ENCODE measurements around the gene FAXC. TPM values are rescaled to one million over a fixed set of nuclear protein-coding genes. Genes with fewer than 3 reads are reported as not detected.
"Not testable (repeated sequence)": the region's sequence is repeated elsewhere in the genome, so short reads cannot be mapped to it uniquely, and the experiment has no call there.

Gene FAXC
- total RNA-seq, 1 experiment from 2014 or later: 8.5 TPM

GRCh38 chr6:99297006-99297405 is 52.5 kb downstream of the FAXC start:
- DNase-seq (ENCODE audit: low read depth): peak; percentile 14
- in situ Hi-C loops (cut with HindIII; ENCODE audit: low pct_unique_long_range_greater_than_20kb, low sequenced_read_pairs): no loop called here

DNA sequence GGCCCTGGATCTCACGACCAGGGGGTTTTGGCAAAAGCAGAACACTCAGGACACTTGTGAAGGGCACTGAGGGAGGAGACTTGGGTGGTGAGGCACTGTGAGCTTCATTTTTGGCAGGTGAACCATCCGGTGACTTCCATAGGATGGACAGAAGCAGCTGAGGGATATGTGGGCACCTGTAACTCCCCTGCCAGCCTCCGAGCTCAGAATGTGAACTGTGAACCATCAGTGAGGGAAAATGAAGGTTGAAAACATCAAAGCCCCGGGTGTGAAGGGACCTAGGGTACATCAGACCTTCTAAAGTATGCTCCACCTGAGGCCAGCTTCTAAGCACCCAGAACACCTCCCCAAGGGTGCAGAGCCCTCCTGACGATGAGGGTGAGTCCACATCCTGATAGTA is 53.2 kb downstream of the FAXC start:
- no peak for DNase-seq (ENCODE audit: low read depth)
- in situ Hi-C loops (cut with HindIII; ENCODE audit: low pct_unique_long_range_greater_than_20kb, low sequenced_read_pairs): no loop called here

DNA sequence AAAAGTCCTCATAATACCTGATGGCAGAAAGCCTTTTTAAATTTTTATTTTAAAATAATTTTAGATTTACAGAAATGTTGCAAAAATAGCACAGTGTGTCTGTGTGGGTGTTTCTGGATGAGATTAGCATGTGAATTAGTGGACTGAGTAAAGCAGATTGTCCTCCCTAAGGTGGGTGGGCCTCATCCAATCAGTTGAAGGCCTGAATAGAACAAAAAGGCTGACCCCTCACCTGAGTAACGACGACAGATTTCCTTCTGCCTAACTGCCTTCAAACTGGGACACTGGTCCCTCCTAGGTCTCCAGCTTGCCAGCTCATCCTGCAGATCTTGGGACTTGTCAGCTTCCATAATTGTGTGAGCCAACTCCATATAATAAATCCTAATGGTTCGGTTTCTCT is 54.2 kb downstream of the FAXC start:
- no peak for DNase-seq (ENCODE audit: low read depth)
- in situ Hi-C loops (cut with HindIII; ENCODE audit: low pct_unique_long_range_greater_than_20kb, low sequenced_read_pairs): no loop called here

GRCh38 chr6:99294786-99295185 is 54.7 kb downstream of the FAXC start:
- in situ Hi-C loops (cut with HindIII; ENCODE audit: low pct_unique_long_range_greater_than_20kb, low sequenced_read_pairs): no loop called here
- DNase-seq (ENCODE audit: low read depth): no peak

DNA sequence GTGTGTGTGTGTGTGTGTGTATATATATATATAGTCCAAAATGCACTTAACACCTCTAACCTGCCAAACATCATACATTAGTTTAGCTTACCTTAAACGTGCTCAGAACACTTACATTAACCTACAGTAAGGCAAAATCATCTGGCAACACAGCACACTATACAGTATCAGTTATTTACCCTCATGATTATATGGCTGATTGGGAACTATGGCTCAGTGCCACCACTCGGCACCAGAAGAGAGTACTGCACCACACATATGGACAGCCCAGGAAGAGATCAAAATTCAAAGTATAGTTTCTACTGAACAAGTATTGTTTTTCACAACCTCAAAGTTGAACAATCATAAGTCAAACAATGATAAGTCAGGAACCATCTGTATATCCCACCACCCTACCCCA is 59.8 kb downstream of the FAXC start:
- DNase-seq (ENCODE audit: low read depth): no peak
- in situ Hi-C loops (cut with HindIII; ENCODE audit: low pct_unique_long_range_greater_than_20kb, low sequenced_read_pairs): no loop called here

GRCh38 chr6:99288668-99289067 is 60.8 kb downstream of the FAXC start:
- no peak for DNase-seq (ENCODE audit: low read depth)
- in situ Hi-C loops (cut with HindIII; ENCODE audit: low pct_unique_long_range_greater_than_20kb, low sequenced_read_pairs): no loop called here

DNA sequence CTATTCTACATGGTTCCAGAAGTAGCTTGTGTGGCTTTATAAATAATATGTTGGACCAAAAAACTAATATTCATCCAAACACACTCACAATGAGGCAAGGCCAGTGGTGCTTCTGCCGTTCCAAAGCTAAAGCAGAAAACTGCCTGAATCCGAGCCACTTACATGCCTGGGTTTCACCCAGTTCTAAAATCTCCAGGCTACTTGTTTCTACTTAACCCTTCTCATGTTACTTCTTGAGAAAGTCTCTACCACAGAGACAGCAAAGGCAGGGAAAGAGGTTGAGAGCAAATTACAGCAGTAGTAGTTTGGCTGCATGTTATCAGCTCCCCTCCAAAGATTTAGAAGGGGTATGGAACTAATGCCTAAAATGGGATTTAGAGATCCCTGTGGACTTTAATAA is 62.0 kb downstream of the FAXC start:
- in situ Hi-C loops (cut with HindIII; ENCODE audit: low pct_unique_long_range_greater_than_20kb, low sequenced_read_pairs): no loop called here
- DNase-seq (ENCODE audit: low read depth): no peak

- no peak for DNase-seq (ENCODE audit: low read depth)
- in situ Hi-C loops (cut with HindIII; ENCODE audit: low pct_unique_long_range_greater_than_20kb, low sequenced_read_pairs): no loop called here
These were observed 63.6 kb downstream of the FAXC start for GRCh38 chr6:99285881-99286280.

- in situ Hi-C loops (cut with HindIII; ENCODE audit: low pct_unique_long_range_greater_than_20kb, low sequenced_read_pairs): no loop called here
- peak; percentile 17 for DNase-seq (ENCODE audit: low read depth)
These were observed 66.9 kb downstream of the FAXC start for GRCh38 chr6:99282479-99283062.

DNA sequence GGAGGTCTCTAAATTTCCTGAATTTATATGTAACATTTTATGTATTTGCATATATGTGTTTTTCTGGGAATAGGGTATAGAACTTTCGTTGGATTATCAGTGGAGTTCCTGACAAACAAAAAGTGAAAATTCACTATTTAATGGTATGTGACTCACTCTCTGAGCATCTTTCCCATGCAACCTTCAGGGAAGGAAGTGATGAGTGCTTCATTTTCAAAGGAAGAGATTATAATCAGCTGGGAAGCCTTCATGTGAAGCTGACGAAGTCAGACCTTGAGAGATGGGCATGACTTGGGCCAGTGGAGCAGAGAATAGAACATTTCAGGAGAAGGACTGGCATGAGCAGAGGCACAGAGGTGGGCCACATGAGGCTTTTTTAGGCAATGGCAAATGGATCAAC is 72.7 kb downstream of the FAXC start:
- in situ Hi-C loops (cut with HindIII; ENCODE audit: low pct_unique_long_range_greater_than_20kb, low sequenced_read_pairs): no loop called here
- no peak for DNase-seq (ENCODE audit: low read depth)

GRCh38 chr6:99270826-99271225 is 78.6 kb downstream of the FAXC start:
- in situ Hi-C loops (cut with HindIII; ENCODE audit: low pct_unique_long_range_greater_than_20kb, low sequenced_read_pairs): no loop called here
- no peak for DNase-seq (ENCODE audit: low read depth)

GRCh38 chr6:99270030-99270429 is 79.4 kb downstream of the FAXC start:
- in situ Hi-C loops (cut with HindIII; ENCODE audit: low pct_unique_long_range_greater_than_20kb, low sequenced_read_pairs): no loop called here
- no peak for DNase-seq (ENCODE audit: low read depth)

- in situ Hi-C loops (cut with HindIII; ENCODE audit: low pct_unique_long_range_greater_than_20kb, low sequenced_read_pairs): no loop called here
These were observed 80.3 kb downstream of the FAXC start for GRCh38 chr6:99269207-99269606.

DNA sequence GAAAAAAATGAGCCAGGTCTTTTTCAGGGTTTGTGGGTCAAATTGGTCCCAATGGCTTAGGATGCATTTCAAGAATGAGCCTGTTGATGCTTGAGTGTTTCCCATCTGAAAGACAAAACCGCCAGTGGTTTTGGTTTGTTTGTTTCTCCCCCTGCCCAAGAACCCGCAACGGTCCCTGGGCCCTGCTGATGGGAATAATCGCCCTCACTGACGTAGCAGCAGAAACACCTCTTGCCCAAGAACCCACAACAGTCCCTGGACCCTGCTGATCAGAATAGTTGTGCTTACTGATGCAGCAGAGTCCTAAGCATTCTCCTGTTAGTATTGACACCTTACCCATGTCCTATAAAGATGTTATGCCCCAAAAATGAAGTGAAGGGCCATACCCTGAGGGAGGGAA is 82.5 kb downstream of the FAXC start:
- DNase-seq (ENCODE audit: low read depth); in situ Hi-C loops (cut with HindIII; ENCODE audit: low pct_unique_long_range_greater_than_20kb, low sequenced_read_pairs): not testable (repeated sequence)

More at GRCh38 chr6:99269207-99269606, 80.3 kb downstream of the FAXC start:
- DNase-seq (ENCODE audit: low read depth): no peak

DNA sequence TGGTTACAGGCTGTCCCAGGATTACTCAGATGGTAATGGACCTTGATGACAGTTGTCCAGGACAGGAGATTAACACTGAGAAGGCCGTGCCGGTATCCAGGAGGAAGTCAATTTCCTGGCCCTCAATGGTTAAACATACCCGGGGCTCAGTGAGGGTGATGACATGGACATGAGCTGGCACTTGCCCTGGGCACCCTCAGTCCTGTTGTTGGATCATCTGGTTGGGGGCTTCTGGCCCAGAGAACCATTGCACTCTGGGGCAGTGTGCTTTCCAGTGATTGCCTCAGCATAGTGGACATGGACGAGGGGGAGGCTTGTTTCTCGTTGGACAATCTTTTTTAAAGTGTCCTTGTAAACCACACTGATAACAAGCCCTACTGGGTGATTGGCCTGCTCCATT is 84.0 kb downstream of the FAXC start:
- in situ Hi-C loops (cut with HindIII; ENCODE audit: low pct_unique_long_range_greater_than_20kb, low sequenced_read_pairs); DNase-seq (ENCODE audit: low read depth): not testable (repeated sequence)

GRCh38 chr6:99254616-99255550 is 94.6 kb downstream of the FAXC start:
- in situ Hi-C loops (cut with HindIII; ENCODE audit: low pct_unique_long_range_greater_than_20kb, low sequenced_read_pairs): no loop called here

GRCh38 chr6:99253271-99253670 is 96.2 kb downstream of the FAXC start:
- in situ Hi-C loops (cut with HindIII; ENCODE audit: low pct_unique_long_range_greater_than_20kb, low sequenced_read_pairs): no loop called here

More at GRCh38 chr6:99254616-99255550, 94.6 kb downstream of the FAXC start:
- DNase-seq (ENCODE audit: low read depth): no peak

DNA sequence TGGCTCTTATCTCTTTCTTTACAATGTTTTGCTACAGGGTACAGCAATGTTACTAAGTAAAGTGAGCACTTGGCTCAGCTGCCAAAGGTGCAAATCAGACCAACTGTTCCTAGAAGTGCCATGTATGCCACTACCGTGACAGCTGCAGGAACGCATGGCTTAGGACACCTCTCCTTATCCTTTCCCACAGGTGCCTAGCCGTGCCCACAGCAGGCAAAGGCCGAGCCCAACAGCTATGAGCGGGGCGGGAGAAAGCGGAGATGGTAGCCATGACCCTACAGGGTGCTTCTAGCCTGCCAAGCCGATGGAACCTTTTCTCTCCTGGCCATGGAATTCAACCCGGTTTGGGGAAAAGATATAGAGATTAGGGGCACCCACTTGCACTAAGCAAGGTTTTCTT is 97.1 kb downstream of the FAXC start:
- in situ Hi-C loops (cut with HindIII; ENCODE audit: low pct_unique_long_range_greater_than_20kb, low sequenced_read_pairs): no loop called here

More at GRCh38 chr6:99253271-99253670, 96.2 kb downstream of the FAXC start:
- DNase-seq (ENCODE audit: low read depth): no peak

DNA sequence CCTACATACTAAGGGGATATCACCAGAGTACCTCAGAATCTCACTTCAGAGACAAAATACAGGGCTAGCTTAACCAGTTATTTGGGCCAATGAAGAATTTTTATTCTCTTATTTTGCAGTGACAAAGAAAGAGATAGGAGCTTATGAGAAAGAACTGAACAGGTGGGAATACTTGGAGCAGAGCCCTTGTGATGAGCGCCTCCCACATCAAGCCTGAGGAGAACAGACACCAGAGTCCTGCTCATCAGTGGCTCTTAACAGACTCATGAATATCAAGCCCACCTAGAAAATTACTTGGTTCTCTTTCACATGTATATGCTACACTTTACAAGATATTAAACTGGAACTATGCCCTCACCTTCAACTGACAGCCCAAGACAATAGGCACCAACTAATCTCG is 99.0 kb downstream of the FAXC start:
- no peak for DNase-seq (ENCODE audit: low read depth)
- in situ Hi-C loops (cut with HindIII; ENCODE audit: low pct_unique_long_range_greater_than_20kb, low sequenced_read_pairs): no loop called here

More for the DNA sequence above, 97.1 kb downstream of the FAXC start:
- DNase-seq (ENCODE audit: low read depth): no peak

Data from Caki2 (cell line).